HepG2 (cell line): ENCODE data around the gene CES3. TPM values are rescaled to one million over a fixed set of nuclear protein-coding genes. Genes with fewer than 3 reads are reported as not detected.

Experiments used
- ATAC-seq: fragments of 200-7000 bp; cut with Tn5 transposase; 3 replicates; pipeline ENCODE4 v1.9.1; 2020; ENCODE audit warnings: mild to moderate bottlenecking, moderate library complexity
- BruUV-seq: library from RNA; stranded (reverse); fragments of 400-500 nt; replicated peaks from 2 replicates; lab custom pipeline; 2021; lab: Mats Ljungman, UMichigan
- CTCF ChIA-PET: fragments of 300-600 bp; formaldehyde crosslinking; extraction: SDS; loops from one replicate; lab custom pipeline; 2021; ENCODE audit warnings: low total read pairs, inconsistent platforms, low intra/inter-chr PET ratio; lab: Yijun Ruan, JAX
- POLR2A ChIA-PET: fragments of 350-600 bp; sonication (Branson Sonifier 250); formaldehyde crosslinking; loops from one replicate; lab custom pipeline; 2020; ENCODE audit warnings: antibody characterized with exemption, inconsistent platforms; lab: Yijun Ruan, JAX
- DNase-seq: peaks from one replicate; pipeline ENCODE4 v3.0.0-alpha.2; 2015; ENCODE audit warnings: low spot score
- FAIRE-seq: peaks from 3 replicates; lab custom pipeline; 2011; peaks lifted over from hg19 to GRCh38; lab: Jason Lieb, UNC
- H2AFZ ChIP-seq: one replicate; pipeline ENCODE4 v1.6.1; 2011; ENCODE audit warnings: low read length, inconsistent platforms
- H3K27ac ChIP-seq: fragments of 300-600 bp; 3 replicates; pipeline ENCODE4 v1.8.0; 2011; ENCODE audit warnings: mixed run types, mild to moderate bottlenecking, mixed read lengths, low read length, inconsistent platforms; ENCODE audit not compliant: insufficient read depth; ENCODE audit errors: extremely low read length
- H3K27me3 ChIP-seq, 2 experiments: fragments of 200-600 bp in 1 of 2; 2 replicates in 1 of 2; 3 replicates in 1 of 2; pipeline versions ENCODE4 v1.6.0 to v1.8.0; 2011; ENCODE audit warnings: low read length in 2 of 2, mild to moderate bottlenecking in 2 of 2, moderate library complexity in 2 of 2, inconsistent platforms in 1 of 2; ENCODE audit not compliant: insufficient read depth in 2 of 2, control insufficient read depth in 1 of 2
- H3K36me3 ChIP-seq, 2 experiments: fragments of 200-600 bp in 1 of 2; replicated peaks in 1 of 2; 2 replicates in 1 of 2; 3 replicates in 1 of 2; pipeline versions ENCODE4 v1.5.1 to v1.8.0; 2011; ENCODE audit warnings: low read length in 2 of 2, inconsistent platforms in 1 of 2; ENCODE audit not compliant: insufficient read depth in 2 of 2, control insufficient read depth in 1 of 2
- H3K4me1 ChIP-seq: 2 replicates; pipeline ENCODE4 v1.5.1; 2012; ENCODE audit warnings: low read length, inconsistent platforms; ENCODE audit not compliant: insufficient read depth
- H3K4me2 ChIP-seq: 2 replicates; pipeline ENCODE4 v1.6.0; 2011; ENCODE audit warnings: low read depth, low read length, inconsistent platforms
- H3K4me3 ChIP-seq, 3 experiments: fragments of 200-600 bp in 1 of 3; sonication (generic), shearing (Covaris generic) in 1 of 3; replicated peaks in 1 of 3; 2 replicates each; pipeline ENCODE4 v1.5.1; 2011 to 2016; ENCODE audit warnings: low read length in 3 of 3, inconsistent platforms in 2 of 3, low read depth in 2 of 3, mild to moderate bottlenecking in 2 of 3, control low read depth in 1 of 3, mixed read lengths in 1 of 3; ENCODE audit not compliant: insufficient read depth in 1 of 3
- H3K79me2 ChIP-seq: one replicate; pipeline ENCODE4 v1.6.1; 2011; ENCODE audit warnings: low read length, inconsistent platforms; ENCODE audit not compliant: insufficient read depth
- H3K9ac ChIP-seq: 2 replicates; pipeline ENCODE4 v1.6.0; 2011; ENCODE audit warnings: mild to moderate bottlenecking, low read depth, low read length, inconsistent platforms; ENCODE audit not compliant: insufficient read depth
- H3K9me3 ChIP-seq: 2 replicates; pipeline ENCODE4 v1.5.1; 2012; ENCODE audit warnings: mild to moderate bottlenecking, low read length
- H4K20me1 ChIP-seq: 2 replicates; pipeline ENCODE4 v1.6.0; 2011; ENCODE audit warnings: inconsistent platforms, mild to moderate bottlenecking, low read length, moderate library complexity; ENCODE audit not compliant: insufficient read depth
- ATF5 ChIP-seq: sonication (generic); formaldehyde crosslinking; IDR thresholded peaks from 2 replicates; pipeline ENCODE4 v1.4.0; 2020; ENCODE audit warnings: mild to moderate bottlenecking, low read depth, missing genetic modification reagents
- DNMT1 ChIP-seq: sonication (generic); formaldehyde crosslinking; IDR thresholded peaks from 2 replicates; pipeline ENCODE4 v1.5.1; 2020; ENCODE audit warnings: mild to moderate bottlenecking, missing genetic modification reagents
- EEA1 ChIP-seq: sonication (generic); formaldehyde crosslinking; IDR thresholded peaks from 2 replicates; pipeline ENCODE4 v1.5.1; 2020; ENCODE audit warnings: mild to moderate bottlenecking, missing genetic modification reagents, borderline replicate concordance
- FOSL1 ChIP-seq: sonication (generic); formaldehyde crosslinking; IDR thresholded peaks from 2 replicates; pipeline ENCODE4 v1.9.0; 2021; ENCODE audit warnings: missing genetic modification reagents, borderline replicate concordance
- HHEX ChIP-seq: IDR thresholded peaks from 2 replicates; pipeline ENCODE4 v1.6.1; 2016; ENCODE audit warnings: control low read depth
- HNF1B ChIP-seq: sonication (generic); formaldehyde crosslinking; IDR thresholded peaks from 2 replicates; pipeline ENCODE4 v1.5.1; 2020; ENCODE audit warnings: mild to moderate bottlenecking, moderate library complexity, missing genetic modification reagents
- HOXA9 ChIP-seq: sonication (generic); formaldehyde crosslinking; IDR thresholded peaks from 2 replicates; pipeline ENCODE4 v1.8.1; 2022; ENCODE audit warnings: missing genetic modification reagents, mild to moderate bottlenecking, moderate library complexity, borderline replicate concordance
- HOXD1 ChIP-seq: sonication (generic); formaldehyde crosslinking; IDR thresholded peaks from 2 replicates; pipeline ENCODE4 v1.5.0; 2020; ENCODE audit warnings: missing genetic modification reagents
- IKZF4 ChIP-seq: sonication (generic); formaldehyde crosslinking; IDR thresholded peaks from 2 replicates; pipeline ENCODE4 v1.5.1; 2020; ENCODE audit warnings: borderline replicate concordance, mild to moderate bottlenecking, low read depth, missing genetic modification reagents; ENCODE audit errors: not compliant biosample characterization
- MTF1 ChIP-seq: sonication (generic); formaldehyde crosslinking; IDR thresholded peaks from 2 replicates; pipeline ENCODE4 v1.5.0; 2020; ENCODE audit warnings: missing genetic modification reagents
- NFYB ChIP-seq: sonication (generic); formaldehyde crosslinking; IDR thresholded peaks from 2 replicates; pipeline ENCODE4 v1.4.0; 2020; ENCODE audit warnings: missing genetic modification reagents
- NR2F1 ChIP-seq, 2 experiments: fragments of 450-650 bp in 1 of 2; formaldehyde crosslinking in 1 of 2; IDR thresholded peaks; 2 replicates each; pipeline versions ENCODE4 v1.5.0 to v1.6.1; 2016 to 2020; ENCODE audit warnings: mild to moderate bottlenecking in 1 of 2, missing compliant biosample characterization in 1 of 2, missing genetic modification reagents in 1 of 2, moderate library complexity in 1 of 2
- SAP130 ChIP-seq: IDR thresholded peaks from 2 replicates; pipeline ENCODE4 v1.6.1; 2016; ENCODE audit warnings: low read depth
- SIN3A ChIP-seq: IDR thresholded peaks from 2 replicates; pipeline ENCODE4 v1.6.1; 2011; ENCODE audit warnings: low read depth, mild to moderate bottlenecking, control low read depth, low read length, borderline replicate concordance
- SMAD3 ChIP-seq: sonication (generic); formaldehyde crosslinking; IDR thresholded peaks from 2 replicates; pipeline ENCODE4 v1.4.0; 2020; ENCODE audit warnings: missing genetic modification reagents
- SP1 ChIP-seq, 2 experiments: fragments of 450-650 bp in 1 of 2; sonication (generic) in 1 of 2; formaldehyde crosslinking in 1 of 2; IDR thresholded peaks; 2 replicates each; pipeline versions ENCODE4 v1.4.0 to v1.6.1; 2016 to 2020; ENCODE audit warnings: missing genetic modification reagents in 1 of 2
- SRY ChIP-seq: sonication (generic); formaldehyde crosslinking; IDR thresholded peaks from 2 replicates; pipeline ENCODE4 v1.8.0; 2022; ENCODE audit warnings: mild to moderate bottlenecking, missing genetic modification reagents
- STAT5B ChIP-seq: sonication (generic); formaldehyde crosslinking; IDR thresholded peaks from 2 replicates; pipeline ENCODE4 v1.4.0; 2020; ENCODE audit warnings: missing genetic modification reagents
- ZFP1 ChIP-seq: IDR thresholded peaks from 2 replicates; pipeline ENCODE4 v1.6.1; 2016
- ZMYM4 ChIP-seq: sonication (generic); formaldehyde crosslinking; IDR thresholded peaks from 2 replicates; pipeline ENCODE4 v1.8.1; 2023; ENCODE audit warnings: mild to moderate bottlenecking, missing genetic modification reagents
- ZNF235 ChIP-seq: sonication (generic); formaldehyde crosslinking; IDR thresholded peaks from 2 replicates; pipeline ENCODE4 v1.8.1; 2023; ENCODE audit warnings: mild to moderate bottlenecking, missing genetic modification reagents, borderline replicate concordance
- ZNF317 ChIP-seq: sonication (generic); formaldehyde crosslinking; IDR thresholded peaks from 2 replicates; pipeline ENCODE4 v1.5.0; 2020; ENCODE audit warnings: mild to moderate bottlenecking, missing genetic modification reagents
- ZNF331 ChIP-seq: sonication (generic); formaldehyde crosslinking; IDR thresholded peaks from 2 replicates; pipeline ENCODE4 v1.4.0; 2020; ENCODE audit warnings: missing genetic modification reagents
- ZNF572 ChIP-seq: sonication (generic); formaldehyde crosslinking; IDR thresholded peaks from 2 replicates; pipeline ENCODE4 v1.5.1; 2020; ENCODE audit warnings: mild to moderate bottlenecking, missing genetic modification reagents
- ZNF580 ChIP-seq: IDR thresholded peaks from 2 replicates; pipeline ENCODE4 v1.6.1; 2016; ENCODE audit warnings: low read depth, borderline replicate concordance
- ZNF589 ChIP-seq: sonication (generic); formaldehyde crosslinking; conservative IDR thresholded peaks from 2 replicates; pipeline ENCODE4 v1.8.0; 2022; ENCODE audit warnings: mild to moderate bottlenecking, moderate library complexity, missing genetic modification reagents
- WGBS: methylation state at CpG from one replicate; pipeline ENCODE4 v1.1.6; 2017; ENCODE audit warnings: low lambda C conversion rate; 5-methylcytosine and 5-hydroxymethylcytosine counted together
- in situ Hi-C: cut with HindIII; loops from 2 replicates; pipeline ENCODE4 v1.10.0; 2017; ENCODE audit warnings: low pct_unique_long_range_greater_than_20kb; ENCODE audit not compliant: extremely low pct_ligation_motif_present
- intact Hi-C: fragments of 100-400 bp; cut with micrococcal nuclease; formaldehyde crosslinking; loops from one replicate; pipeline ENCODE4 v1.10.0; 2022; ENCODE audit not compliant: unreplicated experiment
- polyA plus RNA-seq, 8 experiments: library from polyadenylated mRNA; depleted of rRNA in 3 of 8; stranded (reverse) in 7 of 8; unstranded in 1 of 8; fragments of >200 nt; fragmentation: Illumina TruSeq in 4 of 8; extraction: Trizol in 4 of 8; gene quantifications; 2 replicates each; pipeline versions ENCODE4 v1.2.1 to v1.2.3, GENCODE V29; 2011 to 2016; ENCODE audit warnings: low read depth in 4 of 8, missing spikeins in 1 of 8, mixed read lengths in 1 of 8; ENCODE audit not compliant: insufficient read depth in 1 of 8
- total RNA-seq, 5 experiments: library from RNA; depleted of rRNA; stranded (reverse); fragments of >200 nt; fragmentation: Illumina TruSeq; extraction: Trizol; gene quantifications; 2 replicates each; pipeline ENCODE4 v1.2.3, GENCODE V29; 2016; ENCODE audit warnings: low read depth in 1 of 5

Gene CES3
- total and polyA plus RNA-seq, 2 of the 13 experiments (the other 11 are each of a cell fraction or from before 2014, with no cell fraction given): 6.6 to 17.4 TPM

- ChIA-PET POLR2A (interaction anchor here (0.8 to 7.3 kb wide), 8 partner anchors 8 to 43 kb away, joined by 3 to 86 read pairs (median 10); partner anchors contain the start of genes CES3 and CIAO2B), CTCF (no interaction called here)
- BruUV-seq: no TSS peak
- H3K9ac ChIP-seq: peak overlapping the region; percentile 23; the same call in 1 of the 2 replicates
- no peak for DNase-seq
- no peaks in the 10 kb centered on the region for H4K20me1 ChIP-seq
- H3K9me3 ChIP-seq: no peaks in the 10 kb centered on the region
- intact Hi-C loops: no loop called here
- no peak for FAIRE-seq
- no peaks in the 10 kb centered on the region for H3K36me3 ChIP-seq
- no peak overlapping the region for H3K27ac ChIP-seq
- H3K4me3 ChIP-seq: peak overlapping the region in 1 of 3 experiments; percentile 48; a peak in 1 of 6 replicates
- peak overlapping the region; percentile 64 for H3K4me2 ChIP-seq
- in situ Hi-C loops: no loop called here
- peaks cover 0 to 4% of the 10 kb centered on the region in 2 experiments; a peak in 3 of 5 replicates for H3K27me3 ChIP-seq
- H3K4me1 ChIP-seq: peaks cover 34% of the 10 kb centered on the region
- H2AFZ ChIP-seq: no peak overlapping the region
- H3K79me2 ChIP-seq: no peaks in the 10 kb centered on the region
- WGBS: 64% methylated on average over 5 of the region's 6 CpGs
- ATAC-seq: peak; percentile 11
- no peak for TF ChIP-seq FOSL1 (CRISPR knock-in tag)
- no peak for TF ChIP-seq ZFP1 (CRISPR knock-in tag)
- TF ChIP-seq HOXA9 (CRISPR knock-in tag): no peak
- no peak for TF ChIP-seq ZNF331
- TF ChIP-seq ZNF235 (CRISPR knock-in tag): 0 out of 2 replicates have a peak, but pooled peaks have one; percentile 18
- TF ChIP-seq DNMT1 (CRISPR knock-in tag): 0 out of 2 replicates have a peak, but pooled peaks have one; percentile 11
- TF ChIP-seq MTF1 (CRISPR knock-in tag): no peak
- TF ChIP-seq SMAD3: no peak
- TF ChIP-seq ZNF572 (CRISPR knock-in tag): 0 out of 2 replicates have a peak, but pooled peaks have one; percentile 6
- 0 out of 2 replicates have a peak, but pooled peaks have one; percentile 10 for TF ChIP-seq ZNF317
- no peak for TF ChIP-seq SP1 (IDR thresholded peaks at IDR 0.05)
- TF ChIP-seq SP1 (CRISPR knock-in tag; IDR thresholded peaks at IDR 0.05): no peak
- TF ChIP-seq NR2F1 (CRISPR knock-in tag; IDR thresholded peaks at IDR 0.05): no peak
- no peak for TF ChIP-seq ATF5
- TF ChIP-seq EEA1 (CRISPR knock-in tag): no peak
- no peak for TF ChIP-seq ZMYM4 (CRISPR knock-in tag)
- TF ChIP-seq IKZF4 (CRISPR knock-in tag): no peak
- TF ChIP-seq SRY (CRISPR knock-in tag): no peak
- no peak for TF ChIP-seq NFYB (CRISPR knock-in tag)
- TF ChIP-seq HHEX (CRISPR knock-in tag): no peak
- TF ChIP-seq HNF1B (CRISPR knock-in tag): 0 out of 2 replicates have a peak, but pooled peaks have one; percentile 7
- TF ChIP-seq SIN3A: no peak
- no peak for TF ChIP-seq HOXD1 (CRISPR knock-in tag)
- TF ChIP-seq ZNF580 (CRISPR knock-in tag): no peak
- no peak for TF ChIP-seq ZNF589
- no peak for TF ChIP-seq STAT5B
- TF ChIP-seq SAP130 (CRISPR knock-in tag): no peak
Measured at GRCh38 chr16:66918355-66918754, 42.7 kb upstream of the CES3 start.
